Measurements from ENCODE around the gene HHAT.
"Not testable (repeated sequence)": the region's sequence is repeated elsewhere in the genome, so short reads cannot be mapped to it uniquely, and the experiment has no call there.

The HHAT gene

GRCh38 chr1:210405316-210405715, 76.6 kb downstream of the HHAT start:
- H3K4me1 ChIP-seq (ENCODE audit: insufficient read depth, insufficient read length): peaks cover 4% of the 10 kb centered on the region
- no peaks in the 10 kb centered on the region for H3K9me3 ChIP-seq (ENCODE audit: insufficient read depth, low read length)
- H3K9ac ChIP-seq (ENCODE audit: insufficient read length, low read depth): no peak overlapping the region
- no peak for DNase-seq (ENCODE audit: low read depth, low spot score)
- H3K4me3 ChIP-seq (ENCODE audit: insufficient read length, low read depth): no peak overlapping the region
- no peaks in the 10 kb centered on the region for H3K27me3 ChIP-seq (ENCODE audit: insufficient read depth, insufficient read length)
- no peaks in the 10 kb centered on the region for H3K36me3 ChIP-seq (ENCODE audit: insufficient read depth, insufficient read length, low read length)
- no peak for TF ChIP-seq ZNF274 (IDR thresholded peaks at IDR 0.05; ENCODE audit: low read depth, low read length)
- TF ChIP-seq YY1 (IDR thresholded peaks at IDR 0.05; ENCODE audit: insufficient read depth, insufficient read length): no peak
- no peak for TF ChIP-seq SUZ12 (IDR thresholded peaks at IDR 0.05; ENCODE audit: extremely low read depth, insufficient read depth, insufficient read length)

GRCh38 chr1:210406341-210406740, 77.6 kb downstream of the HHAT start:
- not testable (repeated sequence) for H3K9ac ChIP-seq (ENCODE audit: insufficient read length, low read depth); H3K4me1 ChIP-seq (ENCODE audit: insufficient read depth, insufficient read length); H3K36me3 ChIP-seq (ENCODE audit: insufficient read depth, insufficient read length, low read length); H3K27me3 ChIP-seq (ENCODE audit: insufficient read depth, insufficient read length); H3K4me3 ChIP-seq (ENCODE audit: insufficient read length, low read depth); DNase-seq (ENCODE audit: low read depth, low spot score); H3K9me3 ChIP-seq (ENCODE audit: insufficient read depth, low read length)

- Histone ChIP-seq H3K4me1 (ENCODE audit: insufficient read depth, insufficient read length) (peaks cover 4% of the 10 kb centered on the region), H3K9me3 (ENCODE audit: insufficient read depth, low read length) (no peaks in the 10 kb centered on the region; the same call in 1 of the 2 replicates), H3K4me3 (ENCODE audit: insufficient read length, low read depth) (no peak overlapping the region), H3K36me3 (ENCODE audit: insufficient read depth, insufficient read length, low read length) (no peaks in the 10 kb centered on the region), H3K27me3 (ENCODE audit: insufficient read depth, insufficient read length) (no peaks in the 10 kb centered on the region), H3K9ac (ENCODE audit: insufficient read length, low read depth) (no peak overlapping the region)
- no peak for TF ChIP-seq YY1 (IDR thresholded peaks at IDR 0.05; ENCODE audit: insufficient read depth, insufficient read length)
- TF ChIP-seq SUZ12 (IDR thresholded peaks at IDR 0.05; ENCODE audit: extremely low read depth, insufficient read depth, insufficient read length): no peak
- TF ChIP-seq ZNF274 (IDR thresholded peaks at IDR 0.05; ENCODE audit: low read depth, low read length): no peak
- DNase-seq (ENCODE audit: low read depth, low spot score): peak; percentile 74
Measured at GRCh38 chr1:210407207-210407886, 78.6 kb downstream of the HHAT start.

GRCh38 chr1:210407887-210408252, 79.2 kb downstream of the HHAT start:
- no peak for DNase-seq (ENCODE audit: low read depth, low spot score)
- TF ChIP-seq SUZ12 (IDR thresholded peaks at IDR 0.05; ENCODE audit: extremely low read depth, insufficient read depth, insufficient read length): no peak
- Histone ChIP-seq H3K36me3 (ENCODE audit: insufficient read depth, insufficient read length, low read length) (no peaks in the 10 kb centered on the region), H3K4me3 (ENCODE audit: insufficient read length, low read depth) (no peak overlapping the region), H3K9me3 (ENCODE audit: insufficient read depth, low read length) (no peaks in the 10 kb centered on the region; the same call in 1 of the 2 replicates), H3K4me1 (ENCODE audit: insufficient read depth, insufficient read length) (peaks cover 4% of the 10 kb centered on the region), H3K9ac (ENCODE audit: insufficient read length, low read depth) (no peak overlapping the region), H3K27me3 (ENCODE audit: insufficient read depth, insufficient read length) (no peaks in the 10 kb centered on the region)

GRCh38 chr1:210412240-210412639, 83.5 kb downstream of the HHAT start:
- no peak overlapping the region for H3K4me3 ChIP-seq (ENCODE audit: insufficient read length, low read depth)
- no peak for DNase-seq (ENCODE audit: low read depth, low spot score)

GRCh38 chr1:210413951-210414350, 85.2 kb downstream of the HHAT start:
- no peaks in the 10 kb centered on the region; the same call in 1 of the 2 replicates for H3K9me3 ChIP-seq (ENCODE audit: insufficient read depth, low read length)
- DNase-seq (ENCODE audit: low read depth, low spot score): no peak
- no peaks in the 10 kb centered on the region for H3K4me1 ChIP-seq (ENCODE audit: insufficient read depth, insufficient read length)
- no peak overlapping the region for H3K4me3 ChIP-seq (ENCODE audit: insufficient read length, low read depth)
- no peaks in the 10 kb centered on the region for H3K27me3 ChIP-seq (ENCODE audit: insufficient read depth, insufficient read length)
- TF ChIP-seq SUZ12 (IDR thresholded peaks at IDR 0.05; ENCODE audit: extremely low read depth, insufficient read depth, insufficient read length): no peak
- no peak for TF ChIP-seq YY1 (IDR thresholded peaks at IDR 0.05; ENCODE audit: insufficient read depth, insufficient read length)
- TF ChIP-seq ZNF274 (IDR thresholded peaks at IDR 0.05; ENCODE audit: low read depth, low read length): no peak
- H3K36me3 ChIP-seq (ENCODE audit: insufficient read depth, insufficient read length, low read length): no peaks in the 10 kb centered on the region
- no peak overlapping the region for H3K9ac ChIP-seq (ENCODE audit: insufficient read length, low read depth)

More at GRCh38 chr1:210412240-210412639, 83.5 kb downstream of the HHAT start:
- H3K27me3 ChIP-seq (ENCODE audit: insufficient read depth, insufficient read length): no peaks in the 10 kb centered on the region
- no peaks in the 10 kb centered on the region for H3K36me3 ChIP-seq (ENCODE audit: insufficient read depth, insufficient read length, low read length)
- peaks cover 4% of the 10 kb centered on the region for H3K4me1 ChIP-seq (ENCODE audit: insufficient read depth, insufficient read length)
- no peak overlapping the region for H3K9ac ChIP-seq (ENCODE audit: insufficient read length, low read depth)
- H3K9me3 ChIP-seq (ENCODE audit: insufficient read depth, low read length): no peaks in the 10 kb centered on the region; the same call in 1 of the 2 replicates
- TF ChIP-seq SUZ12 (IDR thresholded peaks at IDR 0.05; ENCODE audit: extremely low read depth, insufficient read depth, insufficient read length) (no peak), YY1 (IDR thresholded peaks at IDR 0.05; ENCODE audit: insufficient read depth, insufficient read length) (no peak)

GRCh38 chr1:210415846-210416448, 87.2 kb downstream of the HHAT start:
- peak; percentile 46 for DNase-seq (ENCODE audit: low read depth, low spot score)
- H3K9me3 ChIP-seq (ENCODE audit: insufficient read depth, low read length): no peaks in the 10 kb centered on the region; the same call in 1 of the 2 replicates
- no peaks in the 10 kb centered on the region for H3K36me3 ChIP-seq (ENCODE audit: insufficient read depth, insufficient read length, low read length)
- no peaks in the 10 kb centered on the region for H3K27me3 ChIP-seq (ENCODE audit: insufficient read depth, insufficient read length)
- no peak for TF ChIP-seq YY1 (IDR thresholded peaks at IDR 0.05; ENCODE audit: insufficient read depth, insufficient read length)
- TF ChIP-seq ZNF274 (IDR thresholded peaks at IDR 0.05; ENCODE audit: low read depth, low read length): no peak
- no peak for TF ChIP-seq SUZ12 (IDR thresholded peaks at IDR 0.05; ENCODE audit: extremely low read depth, insufficient read depth, insufficient read length)
- no peak overlapping the region for H3K9ac ChIP-seq (ENCODE audit: insufficient read length, low read depth)
- no peak overlapping the region for H3K4me3 ChIP-seq (ENCODE audit: insufficient read length, low read depth)
- no peaks in the 10 kb centered on the region for H3K4me1 ChIP-seq (ENCODE audit: insufficient read depth, insufficient read length)
